BJ (cell line): Measurements from ENCODE around the gene PRDM10. TPM values are rescaled to one million over a fixed set of nuclear protein-coding genes. Genes with fewer than 3 reads are reported as not detected.
A peak's percentile ranks its signal among the peaks of the same experiment; 100 is the strongest.
"Not testable (repeated sequence)": the region's sequence is repeated elsewhere in the genome, so short reads cannot be mapped to it uniquely, and the experiment has no call there.

ENCODE experiments used
- CTCF ChIA-PET: fragments of 350-600 bp; formaldehyde crosslinking; extraction: SDS; loops from one replicate; lab custom pipeline; 2021; ENCODE audit warnings: antibody characterized with exemption, inconsistent platforms; lab: Yijun Ruan, JAX
- POLR2A ChIA-PET: fragments of 300-600 bp; sonication (Branson Sonifier 250); formaldehyde crosslinking; extraction: SDS; loops from one replicate; lab custom pipeline; 2021; ENCODE audit warnings: antibody characterized with exemption; lab: Charles Lee
- DNase-seq: peaks from one replicate; pipeline ENCODE4 v3.0.0-alpha.2; 2011; ENCODE audit warnings: low read depth
- H3K27me3 ChIP-seq: 2 replicates; pipeline ENCODE4 v1.6.0; 2011; ENCODE audit warnings: low read length; ENCODE audit not compliant: control insufficient read depth, insufficient read depth
- H3K36me3 ChIP-seq: 2 replicates; pipeline ENCODE4 v1.5.1; 2011; ENCODE audit warnings: low read length; ENCODE audit not compliant: control insufficient read depth, insufficient read depth
- H3K4me3 ChIP-seq: 2 replicates; pipeline ENCODE4 v1.5.1; 2011; ENCODE audit warnings: low read depth, mild to moderate bottlenecking, control low read depth, low read length
- polyA plus RNA-seq: library from polyadenylated mRNA; depleted of rRNA; stranded (reverse); fragments of >200 nt; gene quantifications from 2 replicates; pipeline ENCODE4 v1.2.3, GENCODE V29; 2011
- TF ChIP-seq, protein P1 (sequence below): IDR thresholded peaks from 2 replicates; pipeline ENCODE4 v1.5.1; 2011; ENCODE audit warnings: low read depth, mild to moderate bottlenecking, control low read depth, inconsistent platforms, low read length, moderate library complexity; ENCODE audit not compliant: insufficient read depth

PRDM10 gene
- polyA plus RNA-seq, 1 experiment = 5.5 TPM

DNA sequence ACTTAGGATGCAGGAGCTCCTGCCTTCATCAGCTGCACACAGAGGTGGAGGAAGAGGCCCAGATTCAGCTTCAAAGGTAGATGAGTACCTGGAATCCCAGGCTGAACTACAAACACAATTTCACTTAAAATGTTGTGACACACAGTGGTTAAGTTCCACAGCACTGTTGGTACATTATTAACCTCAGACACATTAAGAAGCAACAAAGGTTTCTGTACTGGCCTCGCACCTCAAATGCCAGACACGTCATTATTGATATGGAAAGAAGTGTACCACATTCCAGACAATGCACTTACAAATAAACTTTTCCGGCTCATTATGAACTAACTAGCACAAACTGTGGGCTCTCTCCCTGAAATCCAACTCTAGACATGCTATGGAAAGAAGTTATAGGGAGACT is 34.6 kb downstream of the PRDM10 start:
- TF ChIP-seq, protein P1, sequence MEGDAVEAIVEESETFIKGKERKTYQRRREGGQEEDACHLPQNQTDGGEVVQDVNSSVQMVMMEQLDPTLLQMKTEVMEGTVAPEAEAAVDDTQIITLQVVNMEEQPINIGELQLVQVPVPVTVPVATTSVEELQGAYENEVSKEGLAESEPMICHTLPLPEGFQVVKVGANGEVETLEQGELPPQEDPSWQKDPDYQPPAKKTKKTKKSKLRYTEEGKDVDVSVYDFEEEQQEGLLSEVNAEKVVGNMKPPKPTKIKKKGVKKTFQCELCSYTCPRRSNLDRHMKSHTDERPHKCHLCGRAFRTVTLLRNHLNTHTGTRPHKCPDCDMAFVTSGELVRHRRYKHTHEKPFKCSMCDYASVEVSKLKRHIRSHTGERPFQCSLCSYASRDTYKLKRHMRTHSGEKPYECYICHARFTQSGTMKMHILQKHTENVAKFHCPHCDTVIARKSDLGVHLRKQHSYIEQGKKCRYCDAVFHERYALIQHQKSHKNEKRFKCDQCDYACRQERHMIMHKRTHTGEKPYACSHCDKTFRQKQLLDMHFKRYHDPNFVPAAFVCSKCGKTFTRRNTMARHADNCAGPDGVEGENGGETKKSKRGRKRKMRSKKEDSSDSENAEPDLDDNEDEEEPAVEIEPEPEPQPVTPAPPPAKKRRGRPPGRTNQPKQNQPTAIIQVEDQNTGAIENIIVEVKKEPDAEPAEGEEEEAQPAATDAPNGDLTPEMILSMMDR = no peak
- ChIA-PET POLR2A (no interaction called here), CTCF (interaction anchor here (0.6 to 1.4 kb wide), 2 partner anchors 42 to 117 kb away, joined by 3 to 5 read pairs; no protein-coding TSS in a partner anchor)
- Histone ChIP-seq H3K36me3 (no peaks in the 10 kb centered on the region), H3K27me3 (no peaks in the 10 kb centered on the region), H3K4me3 (no peak overlapping the region)
- no peak for DNase-seq

DNA sequence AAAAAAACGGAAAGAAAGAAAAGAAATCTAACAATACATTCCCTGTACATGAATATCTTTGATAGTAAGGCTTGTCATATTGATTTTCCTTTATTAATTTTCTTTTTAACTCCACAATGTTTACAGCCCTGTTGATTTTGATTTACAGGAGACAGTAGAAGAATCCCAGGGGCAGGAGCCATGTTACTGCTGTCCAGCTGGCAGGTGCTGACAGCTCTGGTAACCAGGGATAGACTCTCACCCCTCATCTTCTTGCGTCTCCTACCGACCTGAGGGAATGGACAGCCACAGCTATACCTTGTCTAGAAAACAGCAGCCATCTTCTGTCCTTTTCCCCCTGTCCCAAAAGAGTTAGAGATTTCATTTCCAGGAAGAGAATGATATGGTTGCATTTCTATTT is 37.4 kb downstream of the PRDM10 start:
- no peak for DNase-seq
- H3K36me3 ChIP-seq = no peaks in the 10 kb centered on the region
- H3K27me3 ChIP-seq = no peaks in the 10 kb centered on the region
- CTCF ChIA-PET = interaction anchor here (0.6 kb wide), 1 partner anchor 929 kb away, joined by 4 read pairs; no protein-coding TSS in a partner anchor
- TF ChIP-seq, protein P1 = no peak
- H3K4me3 ChIP-seq = no peak overlapping the region
- POLR2A ChIA-PET = no interaction called here

DNA sequence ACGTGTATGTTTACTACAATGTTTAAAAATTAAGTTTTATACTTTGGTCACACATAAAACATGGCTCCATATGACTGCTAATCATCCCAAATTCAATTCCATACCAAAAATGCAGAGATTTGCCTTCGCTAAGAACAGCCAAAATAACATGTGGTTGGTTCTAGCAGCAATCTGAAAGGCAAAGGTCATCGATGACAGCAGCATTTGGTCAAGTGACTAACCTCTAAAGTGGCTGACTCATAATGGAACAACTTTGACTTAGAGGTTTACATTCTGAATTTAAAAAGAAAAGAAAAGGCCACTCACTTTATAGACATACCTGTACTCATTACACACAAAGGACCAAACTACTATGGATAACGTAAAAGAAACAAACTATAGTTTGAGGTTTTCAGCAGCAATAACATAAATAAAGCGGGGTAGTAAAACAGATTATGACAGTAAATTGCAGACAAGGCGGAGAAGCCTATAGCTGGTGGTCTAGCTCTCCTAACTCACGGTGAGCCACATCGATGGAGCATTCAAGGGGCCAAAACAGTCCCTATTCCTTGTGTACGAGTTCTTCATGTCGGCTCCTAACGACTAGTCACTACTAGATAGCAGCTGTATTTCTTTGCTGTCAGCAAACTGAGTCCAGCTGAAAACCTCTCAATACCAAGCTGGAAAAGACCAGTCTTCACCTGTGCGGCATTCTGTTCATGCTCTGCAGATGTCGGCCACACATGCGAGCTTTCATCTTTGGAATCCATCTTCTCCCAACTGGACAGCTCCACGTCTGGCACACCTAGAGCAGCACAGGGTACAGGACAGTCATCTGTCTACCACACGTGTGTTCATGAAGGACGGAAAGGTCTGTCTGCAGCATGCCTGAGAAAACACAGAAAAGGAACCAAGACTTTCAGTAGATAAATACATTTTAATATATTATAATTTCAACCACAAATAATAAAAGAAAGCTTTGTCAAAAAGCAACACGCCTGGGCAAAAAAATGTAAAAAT is 42.1 kb downstream of the PRDM10 start:
- Histone ChIP-seq H3K4me3 (no peak overlapping the region), H3K27me3 (no peaks in the 10 kb centered on the region), H3K36me3 (peaks cover 1% of the 10 kb centered on the region; the same call in 1 of the 2 replicates)
- DNase-seq = peak; percentile 57
- POLR2A ChIA-PET = no interaction called here
- CTCF ChIA-PET = no interaction called here
- TF ChIP-seq, protein P1 = no peak

DNA sequence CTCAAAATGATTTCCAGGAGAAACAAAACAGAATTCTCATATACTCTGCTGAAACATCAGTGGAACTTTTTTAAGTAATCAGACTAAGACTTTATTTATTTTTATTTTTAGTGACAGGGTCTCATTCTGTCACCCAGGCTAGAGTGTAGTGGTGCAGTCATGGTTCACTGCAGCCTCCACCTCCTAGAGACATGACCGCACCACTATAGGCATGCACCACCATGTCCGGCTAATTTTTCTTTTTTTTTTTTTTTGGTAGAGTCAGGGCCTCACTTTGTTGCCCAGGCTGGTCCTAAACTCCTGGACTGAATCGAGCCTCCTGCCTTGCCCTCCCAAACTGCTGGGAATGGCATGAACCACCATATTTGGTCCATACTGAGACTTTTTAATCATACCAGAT is 42.9 kb downstream of the PRDM10 start:
- CTCF ChIA-PET = no interaction called here
- TF ChIP-seq, protein P1 = no peak
- no peak overlapping the region for H3K4me3 ChIP-seq
- no peaks in the 10 kb centered on the region for H3K27me3 ChIP-seq
- POLR2A ChIA-PET = no interaction called here
- DNase-seq = no peak
- H3K36me3 ChIP-seq = peaks cover 1% of the 10 kb centered on the region; the same call in 1 of the 2 replicates

DNA sequence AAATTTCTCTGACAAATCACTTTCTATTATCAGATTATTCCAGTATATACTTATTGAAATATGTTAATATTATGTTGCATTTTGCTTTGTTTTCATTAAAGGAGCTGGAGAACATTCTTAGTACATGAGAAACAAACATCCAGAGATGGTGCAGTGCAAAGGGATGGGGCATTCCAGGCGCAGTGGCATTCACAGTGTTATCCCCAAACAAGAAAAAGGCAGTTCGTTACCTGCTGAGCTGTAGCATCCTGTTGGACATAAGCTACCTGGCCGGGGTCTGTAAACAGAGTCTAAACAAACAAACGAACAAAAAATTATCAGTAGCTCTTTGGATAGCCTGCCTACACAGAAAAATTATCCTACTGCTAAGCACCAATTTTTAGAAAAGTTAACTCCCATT is 47.4 kb downstream of the PRDM10 start:
- no peak for DNase-seq
- ChIA-PET CTCF (interaction anchor here (1.1 to 1.4 kb wide), 3 partner anchors 19 to 766 kb away, joined by 3 to 4 read pairs (median 3); no protein-coding TSS in a partner anchor), POLR2A (interaction anchor here (0.6 kb wide), 1 partner anchor 63 kb away, joined by 3 read pairs; no protein-coding TSS in a partner anchor)
- Histone ChIP-seq H3K27me3 (no peaks in the 10 kb centered on the region), H3K4me3 (no peak overlapping the region), H3K36me3 (peaks cover 1% of the 10 kb centered on the region; the same call in 1 of the 2 replicates)
- TF ChIP-seq, protein P1 = no peak

DNA sequence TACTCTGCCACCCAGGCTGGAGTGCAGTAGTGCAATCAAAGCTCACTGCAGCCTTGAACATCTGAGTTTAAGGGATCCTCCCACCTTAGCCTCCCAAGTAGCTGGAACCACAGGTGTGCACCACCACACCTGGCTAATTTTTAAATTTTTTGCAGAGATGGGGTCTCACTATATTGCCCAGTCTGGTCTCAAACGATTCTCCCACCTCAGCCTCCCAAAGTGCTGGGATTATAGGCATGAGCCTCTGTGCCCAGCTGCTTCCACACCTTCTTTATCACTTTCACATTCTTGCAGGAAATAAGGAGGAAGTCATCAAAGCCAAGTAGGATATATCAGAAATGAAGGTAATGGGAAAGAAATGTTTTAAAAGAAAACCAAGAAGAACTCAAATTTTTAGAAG is 47.9 kb downstream of the PRDM10 start:
- DNase-seq, POLR2A ChIA-PET, H3K27me3 ChIP-seq, H3K4me3 ChIP-seq, H3K36me3 ChIP-seq: not testable (repeated sequence)
- CTCF ChIA-PET = interaction anchor here (1.1 to 1.4 kb wide), 2 partner anchors 19 to 177 kb away, joined by 3 to 4 read pairs; no protein-coding TSS in a partner anchor
